GM19035 (cell line): Measurements from ENCODE around the gene NUP62.
"Not testable (repeated sequence)": the region's sequence is repeated elsewhere in the genome, so short reads cannot be mapped to it uniquely, and the experiment has no call there.

Experiments used
- ATAC-seq: cut with Tn5 transposase; IDR thresholded peaks from one replicate; pipeline ENCODE4 v1.9.1; 2021; ENCODE audit not compliant: unreplicated experiment

NUP62 gene, protein sequence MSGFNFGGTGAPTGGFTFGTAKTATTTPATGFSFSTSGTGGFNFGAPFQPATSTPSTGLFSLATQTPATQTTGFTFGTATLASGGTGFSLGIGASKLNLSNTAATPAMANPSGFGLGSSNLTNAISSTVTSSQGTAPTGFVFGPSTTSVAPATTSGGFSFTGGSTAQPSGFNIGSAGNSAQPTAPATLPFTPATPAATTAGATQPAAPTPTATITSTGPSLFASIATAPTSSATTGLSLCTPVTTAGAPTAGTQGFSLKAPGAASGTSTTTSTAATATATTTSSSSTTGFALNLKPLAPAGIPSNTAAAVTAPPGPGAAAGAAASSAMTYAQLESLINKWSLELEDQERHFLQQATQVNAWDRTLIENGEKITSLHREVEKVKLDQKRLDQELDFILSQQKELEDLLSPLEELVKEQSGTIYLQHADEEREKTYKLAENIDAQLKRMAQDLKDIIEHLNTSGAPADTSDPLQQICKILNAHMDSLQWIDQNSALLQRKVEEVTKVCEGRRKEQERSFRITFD

GRCh38 chr19:49929121-49929610, at the start of gene NUP62, which contains the start of gene ATF5:
NUP62 (minus strand) TSS chr19:49929504; CDS start chr19:49909807, 19,697 bp downstream.
ATF5 (plus strand) TSS chr19:49929205; CDS start chr19:49930851, 1,646 bp downstream.
- peak; percentile 49 for ATAC-seq

- ATAC-seq = no peak
Measured at GRCh38 chr19:49978324-49978723, 49.0 kb upstream of the NUP62 start.

- no peak for ATAC-seq
Measured at GRCh38 chr19:49977881-49978280, 48.6 kb upstream of the NUP62 start.

DNA sequence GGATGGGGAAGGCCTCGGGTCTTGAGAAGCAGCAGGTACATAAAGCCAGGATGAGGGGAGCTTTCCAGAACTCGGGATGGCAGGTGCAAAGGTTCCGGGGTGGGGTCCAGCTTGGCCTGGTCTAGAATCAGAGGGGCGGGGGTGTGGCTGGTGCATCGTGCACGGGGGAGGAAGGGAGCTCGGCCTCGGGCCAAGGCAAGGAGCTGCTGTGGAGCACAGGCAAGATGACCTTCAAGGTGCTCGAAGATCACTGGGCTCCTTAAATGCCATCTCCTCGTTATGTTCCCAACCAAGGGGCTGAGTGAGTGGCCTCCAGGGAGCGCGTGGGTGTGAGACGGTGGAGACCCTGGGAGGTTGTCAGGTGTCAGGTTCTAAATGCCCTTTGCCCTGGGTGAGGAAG, 47.8 kb upstream of the NUP62 start:
- no peak for ATAC-seq

DNA sequence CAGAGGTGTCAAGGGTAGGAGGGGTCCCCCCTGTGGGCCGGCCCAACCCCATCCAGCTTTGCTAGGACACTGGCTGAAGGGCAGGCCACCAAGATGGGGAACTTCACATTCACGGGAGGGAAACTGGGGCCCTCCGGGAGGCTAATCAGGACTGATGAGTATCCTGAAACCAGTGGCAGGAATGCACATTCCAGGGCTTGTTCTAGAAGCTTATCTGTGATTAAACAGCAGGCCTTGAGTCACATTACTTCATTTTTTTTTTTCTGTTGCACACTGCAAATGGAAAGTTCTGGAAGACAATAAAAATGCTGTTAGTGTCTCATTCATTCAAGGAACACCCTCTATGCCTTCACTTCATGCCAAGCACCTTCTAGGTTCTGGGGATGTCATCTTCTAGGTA, 47.2 kb upstream of the NUP62 start:
- no peak for ATAC-seq

DNA sequence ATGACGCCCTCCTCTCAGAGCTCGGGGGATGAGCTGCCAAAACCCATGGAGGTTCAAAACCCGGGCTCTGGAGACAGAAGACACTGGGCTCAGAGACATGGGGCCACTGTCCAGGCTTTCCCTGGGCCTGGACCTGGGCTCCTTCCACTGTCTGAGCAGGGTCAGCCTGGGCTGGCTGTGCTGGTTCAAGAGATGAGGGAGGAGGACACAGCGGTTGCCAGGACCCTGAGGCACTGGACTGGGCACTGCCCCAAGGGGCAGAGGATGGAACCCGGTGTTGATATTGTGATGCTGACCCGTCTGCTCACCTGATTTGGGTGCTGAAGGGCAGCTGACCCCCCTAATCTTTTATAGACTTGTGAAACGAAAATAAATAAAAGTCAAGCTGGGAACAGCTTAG, 45.7 kb upstream of the NUP62 start:
- ATAC-seq = no peak

DNA sequence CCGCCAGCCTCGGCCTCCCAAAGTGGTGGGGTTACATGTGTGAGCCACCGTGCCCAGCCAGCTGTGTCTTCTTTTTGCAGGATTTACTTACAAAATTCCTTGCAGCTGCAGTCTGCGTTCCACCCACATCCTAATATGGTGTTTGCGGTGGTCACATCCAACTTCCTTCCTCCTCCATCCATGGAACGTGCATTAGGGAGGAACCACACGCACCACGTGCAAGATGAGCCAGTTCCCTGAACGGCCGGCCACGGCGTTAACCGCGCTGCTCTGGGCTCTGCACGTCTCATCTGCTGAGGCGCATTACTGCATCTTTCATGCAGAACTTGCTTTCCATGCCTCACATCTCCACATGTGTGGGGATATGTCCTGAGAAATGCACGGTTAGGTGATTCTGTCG, 44.7 kb upstream of the NUP62 start:
- ATAC-seq = no peak

GRCh38 chr19:49972841-49973240, 43.5 kb upstream of the NUP62 start:
- no peak for ATAC-seq

- no peak for ATAC-seq
Measured at GRCh38 chr19:49971991-49972411, 42.7 kb upstream of the NUP62 start.

DNA sequence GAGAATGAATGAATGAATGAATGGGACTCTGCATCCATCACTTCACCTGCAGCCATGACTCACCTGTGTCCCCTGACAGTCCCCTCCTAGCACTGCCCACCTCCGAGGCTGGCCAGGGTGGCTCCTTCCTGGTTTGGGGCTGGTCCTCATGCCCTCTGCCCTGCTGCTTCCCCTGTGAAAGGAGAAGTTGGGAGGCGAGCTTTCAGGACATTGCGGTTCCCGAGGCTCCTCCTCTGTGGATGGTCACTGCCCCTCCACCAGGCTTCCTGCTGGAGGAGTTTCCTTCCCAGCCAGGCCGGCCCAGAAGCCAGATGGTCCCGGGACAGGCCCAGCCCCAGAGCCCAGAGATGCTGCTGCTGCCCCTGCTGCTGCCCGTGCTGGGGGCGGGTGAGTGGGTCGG, 40.1 kb upstream of the NUP62 start:
- ATAC-seq = not testable (repeated sequence)

- no peak for ATAC-seq
Measured at GRCh38 chr19:49968279-49968922, 39.1 kb upstream of the NUP62 start.

GRCh38 chr19:49960980-49961379, 31.7 kb upstream of the NUP62 start, which contains the start of gene SIGLEC11:
SIGLEC11 (minus strand) TSS chr19:49961172; CDS start chr19:49961081, 91 bp downstream.
- ATAC-seq = not testable (repeated sequence)

GRCh38 chr19:49959892-49960291, 30.6 kb upstream of the NUP62 start:
- not testable (repeated sequence) for ATAC-seq

GRCh38 chr19:49958596-49958995, 29.3 kb upstream of the NUP62 start:
- ATAC-seq = not testable (repeated sequence)

DNA sequence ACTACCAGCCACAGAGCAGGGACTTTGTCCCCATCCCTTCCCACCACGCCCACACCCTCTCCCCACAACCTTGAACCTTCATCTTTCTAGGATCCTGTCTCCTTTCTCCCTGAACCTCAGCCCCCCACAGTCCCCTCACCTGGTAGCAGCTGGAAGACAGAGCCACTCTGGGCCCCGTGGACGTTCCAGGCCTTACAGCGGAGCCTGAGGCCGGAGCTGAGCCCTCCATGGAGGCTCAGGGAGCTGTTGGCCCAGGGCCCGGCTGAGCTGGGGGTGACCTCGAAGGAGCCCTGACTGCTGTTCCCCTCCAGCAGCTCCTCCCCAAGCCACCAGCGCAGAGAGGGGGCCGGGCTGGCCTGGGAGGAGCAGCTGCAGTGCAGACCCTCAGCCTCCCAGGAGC, 28.8 kb upstream of the NUP62 start:
- not testable (repeated sequence) for ATAC-seq

GRCh38 chr19:49957262-49957915, 28.1 kb upstream of the NUP62 start:
- no peak for ATAC-seq

DNA sequence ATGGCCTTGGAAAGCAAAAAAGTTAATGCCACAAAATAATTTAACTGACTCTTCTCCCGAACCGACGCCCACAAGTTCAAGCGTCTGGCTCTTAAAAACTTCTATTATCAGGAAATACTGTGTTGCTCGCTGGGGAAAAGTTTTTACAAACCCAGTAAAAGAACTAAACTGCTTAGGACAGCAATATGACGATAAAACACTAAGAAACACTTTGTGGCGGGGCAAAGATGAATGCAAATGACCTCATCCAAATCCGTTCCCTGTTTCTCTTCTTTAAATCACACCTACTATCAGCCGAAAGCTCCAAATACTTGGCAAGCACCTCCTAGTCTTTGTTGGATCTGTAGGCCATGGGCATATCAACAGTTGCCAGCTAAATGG, 26.8 kb upstream of the NUP62 start:
- no peak for ATAC-seq

GRCh38 chr19:49954933-49955332, 25.6 kb upstream of the NUP62 start:
- no peak for ATAC-seq

- ATAC-seq = no peak
Measured at GRCh38 chr19:49954092-49954829, 25.0 kb upstream of the NUP62 start.

GRCh38 chr19:49953416-49953815, 24.1 kb upstream of the NUP62 start:
- ATAC-seq = no peak

- ATAC-seq = no peak
Measured at GRCh38 chr19:49952906-49953305, 23.6 kb upstream of the NUP62 start.
